Midbrain (tissue), 1 donor: ENCODE measurements around the gene EPOP.

Experiments
- DNase-seq: peaks from one replicate; lab custom pipeline; 2025; lab: John Stamatoyannopoulos, UW

EPOP gene

DNA sequence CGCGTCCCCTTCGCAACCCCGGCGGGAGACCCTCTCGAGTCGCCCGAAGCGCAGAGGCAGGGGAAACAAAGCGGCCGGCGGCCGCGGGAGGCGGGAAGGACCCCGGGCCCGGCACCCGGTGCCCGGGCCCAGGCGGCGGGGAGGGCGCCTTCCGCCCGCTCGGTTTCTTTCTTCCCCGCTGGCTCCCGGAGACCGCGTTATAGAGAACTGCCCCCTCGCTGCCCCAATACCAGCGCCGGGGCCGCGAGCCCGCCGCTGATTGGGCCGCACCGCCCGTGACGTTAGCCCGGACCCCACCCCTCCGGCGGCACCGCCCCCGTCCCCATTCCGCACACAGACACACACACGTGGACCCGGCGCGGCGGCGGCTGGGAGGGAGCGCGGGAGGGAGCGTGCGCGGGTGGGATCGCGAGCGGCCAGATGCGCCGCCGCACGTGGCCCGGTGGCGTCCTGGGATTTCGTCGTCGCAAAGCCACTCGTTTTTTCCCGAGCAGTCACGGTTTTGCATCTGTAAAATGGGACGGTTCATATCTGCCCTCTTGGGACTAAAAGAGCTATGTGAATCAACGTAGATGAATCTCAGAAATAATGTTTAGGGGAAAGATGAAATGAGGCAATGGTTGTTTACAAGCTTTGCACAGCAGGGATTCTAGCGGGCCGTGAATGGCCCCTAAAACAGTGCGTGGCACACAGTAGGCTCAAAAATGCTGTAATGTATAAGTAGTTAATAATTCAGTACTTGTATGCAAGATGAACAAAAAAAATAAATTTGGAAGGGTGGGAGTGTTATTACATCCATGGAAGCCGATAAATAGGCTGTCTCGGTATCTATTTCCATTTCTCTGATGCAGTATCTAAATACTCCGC lies at the start of gene EPOP:
Gene EPOP (minus strand): TSS at position 209 of the 867 bp plus-strand sequence. CDS start 462 bp downstream, outside the sequence.
- DNase-seq: peak; percentile 85

DNA sequence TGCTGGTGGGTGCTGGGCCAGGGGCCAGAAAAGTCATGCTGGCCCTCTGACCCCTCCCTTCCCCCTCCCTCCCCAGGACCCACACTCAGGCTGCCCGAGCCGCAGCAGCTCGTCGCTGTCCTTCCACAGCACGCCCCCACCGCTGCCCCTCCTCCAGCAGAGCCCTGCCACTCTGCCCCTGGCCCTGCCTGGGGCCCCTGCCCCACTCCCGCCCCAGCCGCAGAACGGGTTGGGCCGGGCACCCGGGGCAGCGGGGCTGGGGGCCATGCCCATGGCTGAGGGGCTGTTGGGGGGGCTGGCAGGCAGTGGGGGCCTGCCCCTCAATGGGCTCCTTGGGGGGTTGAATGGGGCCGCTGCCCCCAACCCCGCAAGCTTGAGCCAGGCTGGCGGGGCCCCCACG lies 47.0 kb upstream of the EPOP start:
- DNase-seq: no peak

DNA sequence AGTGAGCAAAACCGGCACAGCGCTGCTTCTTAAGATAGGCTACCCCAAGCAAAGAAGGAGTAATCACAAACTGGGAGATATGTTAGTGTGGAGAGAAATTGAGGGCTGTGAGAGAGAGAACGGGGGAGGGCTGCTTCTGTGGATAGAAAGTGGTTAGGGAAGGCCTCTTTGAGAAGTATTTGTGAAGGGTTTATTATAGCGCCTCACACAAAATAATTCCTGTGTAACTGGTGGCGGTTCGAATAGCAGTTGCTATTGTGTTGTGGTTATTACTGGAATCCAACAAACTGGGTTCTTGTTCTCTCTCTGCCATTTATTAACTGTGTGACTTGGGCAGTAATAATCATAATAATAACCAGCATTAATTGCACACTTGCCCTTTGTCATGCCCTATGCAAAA lies 46.2 kb upstream of the EPOP start:
- DNase-seq: no peak

DNA sequence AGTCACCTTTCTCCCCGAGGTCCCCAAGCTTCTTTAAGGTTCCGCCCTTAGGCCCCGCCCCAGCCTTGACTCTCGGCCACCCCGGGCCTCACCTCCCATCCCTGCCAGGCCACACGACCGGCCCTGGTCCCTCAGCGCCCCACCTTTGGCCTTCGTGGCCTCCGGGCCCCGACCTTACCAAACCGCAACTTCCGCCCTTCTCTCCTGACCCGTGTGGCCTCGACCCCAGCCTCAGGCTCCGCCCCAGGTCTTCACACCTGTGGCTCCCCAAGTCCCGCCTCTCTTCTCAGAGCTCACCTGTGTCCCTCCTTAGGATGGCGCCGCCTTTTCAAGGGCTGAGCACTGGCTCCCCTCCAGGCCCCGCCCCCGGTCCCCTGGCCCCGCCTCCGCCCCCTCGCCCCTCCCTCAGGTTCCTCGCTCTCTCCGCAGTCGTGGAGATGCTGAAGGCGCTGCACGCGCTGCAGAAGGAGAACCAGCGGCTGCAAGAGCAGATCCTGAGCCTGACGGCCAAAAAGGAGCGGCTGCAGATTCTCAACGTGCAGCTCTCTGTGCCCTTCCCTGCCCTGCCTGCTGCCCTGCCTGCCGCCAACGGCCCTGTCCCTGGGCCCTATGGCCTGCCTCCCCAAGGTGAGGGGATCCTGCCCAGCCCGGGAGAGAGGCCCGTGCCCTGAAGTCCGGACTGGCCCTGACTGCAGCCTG lies 45.3 kb upstream of the EPOP start:
- no peak for DNase-seq

DNA sequence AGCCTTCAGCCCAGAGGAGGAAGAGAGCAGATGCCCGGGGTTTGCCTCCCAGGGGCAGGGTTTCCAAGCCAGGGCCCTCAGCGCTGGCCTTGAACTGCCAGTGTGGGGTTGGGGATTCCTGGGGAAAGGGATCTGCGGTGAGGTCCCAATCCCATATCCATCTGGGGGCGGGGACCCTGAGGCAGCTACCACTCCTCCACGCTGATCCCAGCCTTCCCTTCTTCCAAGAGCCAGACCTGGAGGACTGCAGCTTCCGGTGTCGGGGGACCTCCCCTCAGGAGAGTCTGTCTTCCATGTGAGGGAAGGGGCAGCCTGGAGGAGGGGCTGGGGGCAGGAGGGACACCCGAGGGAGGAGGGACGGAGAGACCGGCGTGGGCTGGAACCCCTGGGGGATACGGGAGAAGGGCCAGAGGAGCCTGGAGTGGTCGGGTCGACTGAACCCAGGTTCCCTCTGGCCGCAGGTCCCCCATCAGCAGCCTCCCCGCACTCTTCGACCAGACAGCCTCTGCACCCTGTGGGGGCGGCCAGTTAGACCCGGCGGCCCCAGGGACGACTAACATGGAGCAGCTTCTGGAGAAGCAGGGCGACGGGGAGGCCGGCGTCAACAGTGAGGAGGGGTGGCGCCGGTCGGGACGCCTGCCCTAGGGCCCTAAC lies 44.7 kb upstream of the EPOP start:
- no peak for DNase-seq

DNA sequence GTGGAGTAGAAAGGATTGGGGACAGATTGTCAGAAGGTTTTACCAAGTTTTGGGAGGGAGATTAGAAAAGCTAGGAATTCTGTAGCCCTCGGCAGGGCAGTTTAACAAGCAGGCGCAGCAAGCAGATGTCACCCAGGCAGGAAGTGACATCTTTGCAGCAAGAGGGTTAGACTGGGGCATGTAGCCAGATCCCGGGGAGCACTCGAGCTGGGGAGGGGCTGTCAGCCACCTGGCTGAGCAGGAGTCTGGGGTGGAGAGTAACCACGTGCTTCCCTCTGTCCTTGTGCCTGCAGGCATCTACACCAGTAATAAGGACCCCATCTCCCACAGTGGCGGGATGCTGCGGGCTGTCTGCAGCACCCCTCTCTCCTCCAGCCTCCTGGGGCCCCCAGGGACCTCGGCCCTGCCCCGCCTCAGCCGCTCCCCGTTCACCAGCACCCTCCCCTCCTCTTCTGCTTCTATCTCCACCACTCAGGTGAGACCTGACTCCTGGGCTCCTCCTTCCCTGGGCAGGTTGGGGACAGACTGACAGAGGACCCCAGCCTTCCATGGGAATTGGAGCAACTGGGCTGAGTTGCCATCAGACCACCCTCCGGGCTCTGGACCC lies 42.5 kb upstream of the EPOP start:
- DNase-seq: no peak

DNA sequence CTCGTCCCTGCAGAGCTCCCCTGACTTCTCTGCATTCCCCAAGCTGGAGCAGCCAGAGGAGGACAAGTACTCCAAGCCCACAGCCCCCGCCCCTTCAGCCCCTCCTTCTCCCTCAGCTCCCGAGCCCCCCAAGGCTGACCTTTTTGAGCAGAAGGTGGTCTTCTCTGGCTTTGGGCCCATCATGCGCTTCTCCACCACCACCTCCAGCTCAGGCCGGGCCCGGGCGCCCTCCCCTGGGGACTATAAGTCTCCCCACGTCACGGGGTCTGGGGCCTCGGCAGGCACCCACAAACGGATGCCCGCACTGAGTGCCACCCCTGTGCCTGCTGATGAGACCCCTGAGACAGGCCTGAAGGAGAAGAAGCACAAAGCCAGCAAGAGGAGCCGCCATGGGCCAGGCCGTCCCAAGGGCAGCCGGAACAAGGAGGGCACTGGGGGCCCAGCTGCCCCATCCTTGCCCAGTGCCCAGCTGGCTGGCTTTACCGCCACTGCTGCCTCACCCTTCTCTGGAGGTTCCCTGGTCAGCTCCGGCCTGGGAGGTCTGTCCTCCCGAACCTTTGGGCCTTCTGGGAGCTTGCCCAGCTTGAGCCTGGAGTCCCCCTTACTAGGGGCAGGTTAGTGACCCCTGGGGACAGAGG lies 41.7 kb upstream of the EPOP start:
- DNase-seq: no peak

DNA sequence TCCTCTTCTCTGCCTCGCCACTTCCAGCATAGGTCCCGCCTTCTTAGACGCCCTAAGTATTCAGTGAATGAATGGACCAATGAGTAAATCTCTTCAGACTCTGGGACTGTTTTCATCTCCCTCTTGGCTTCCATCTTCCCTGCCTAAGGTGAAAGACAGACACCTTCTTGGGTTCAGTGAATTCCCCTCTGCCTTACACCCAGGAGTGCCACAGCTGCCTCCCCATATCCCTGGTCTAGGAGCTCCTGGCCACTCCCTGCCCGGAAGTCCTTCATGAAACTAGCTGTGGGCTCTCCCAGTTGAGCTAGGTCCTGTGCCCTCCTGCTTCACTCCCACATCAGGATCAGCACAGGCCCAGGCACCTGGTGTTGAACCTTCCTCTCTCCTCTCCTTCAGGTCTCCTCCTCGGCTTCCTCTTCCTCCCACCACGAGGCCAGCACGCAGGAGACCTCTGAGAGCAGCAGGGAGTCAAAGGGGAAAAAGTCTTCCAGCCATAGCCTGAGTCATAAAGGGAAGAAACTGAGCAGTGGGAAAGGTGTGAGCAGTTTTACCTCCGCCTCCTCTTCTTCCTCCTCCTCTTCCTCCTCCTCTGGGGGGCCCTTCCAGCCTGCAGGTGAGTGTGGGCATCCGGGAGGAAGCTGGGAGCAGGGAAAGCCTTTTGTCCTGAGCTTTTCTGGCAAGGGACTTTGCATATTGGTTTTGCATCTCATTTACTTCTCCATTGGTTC lies 40.6 kb upstream of the EPOP start:
- no peak for DNase-seq

DNA sequence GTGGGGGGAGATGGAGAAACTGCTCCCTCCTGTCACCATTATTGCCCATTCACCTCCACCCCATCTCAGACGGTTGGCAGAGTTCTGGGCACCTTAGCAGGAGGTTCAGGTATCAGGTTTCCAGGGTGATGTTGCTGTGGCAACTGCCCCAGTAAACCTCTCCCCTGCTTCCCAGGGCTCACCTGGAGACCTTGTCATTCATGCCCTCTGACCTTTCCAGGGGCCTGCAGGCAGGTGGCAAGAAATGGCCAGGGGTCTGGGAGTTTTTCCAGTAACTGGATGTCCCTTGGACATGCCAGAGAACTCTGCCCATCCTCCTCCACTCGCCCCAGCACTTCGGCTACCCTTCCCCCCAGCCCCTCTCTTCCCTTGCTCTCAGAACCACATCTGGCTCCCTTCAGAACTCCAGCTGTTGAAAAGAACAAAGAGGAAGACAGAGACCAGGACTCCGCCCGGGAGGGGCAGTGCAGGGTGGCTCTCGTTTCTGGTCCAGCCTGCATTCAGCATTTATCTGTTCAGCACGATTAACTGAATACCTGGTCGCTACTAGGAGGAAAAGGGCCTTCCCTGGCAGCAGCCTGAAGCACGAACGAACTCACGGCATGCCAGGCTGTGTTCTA lies 38.8 kb upstream of the EPOP start:
- DNase-seq: no peak

DNA sequence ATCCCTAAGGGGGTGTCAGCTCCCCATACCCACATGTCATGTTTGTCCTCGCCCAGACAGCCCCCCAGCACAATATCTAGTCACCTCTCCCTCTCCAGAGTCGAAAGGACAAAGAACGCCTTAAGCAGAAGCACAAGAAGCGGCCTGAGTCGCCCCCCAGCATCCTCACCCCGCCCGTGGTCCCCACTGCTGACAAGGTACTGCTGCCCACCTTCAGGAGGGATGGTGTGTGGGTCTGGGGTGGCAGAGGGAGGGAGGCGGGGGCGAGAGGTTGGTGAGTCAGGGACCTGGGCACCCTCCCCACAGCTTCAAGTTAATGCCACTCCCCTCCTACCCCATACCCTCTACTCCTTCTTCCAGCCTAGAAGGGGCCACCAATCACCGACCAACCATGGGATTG lies 37.8 kb upstream of the EPOP start:
- no peak for DNase-seq

DNA sequence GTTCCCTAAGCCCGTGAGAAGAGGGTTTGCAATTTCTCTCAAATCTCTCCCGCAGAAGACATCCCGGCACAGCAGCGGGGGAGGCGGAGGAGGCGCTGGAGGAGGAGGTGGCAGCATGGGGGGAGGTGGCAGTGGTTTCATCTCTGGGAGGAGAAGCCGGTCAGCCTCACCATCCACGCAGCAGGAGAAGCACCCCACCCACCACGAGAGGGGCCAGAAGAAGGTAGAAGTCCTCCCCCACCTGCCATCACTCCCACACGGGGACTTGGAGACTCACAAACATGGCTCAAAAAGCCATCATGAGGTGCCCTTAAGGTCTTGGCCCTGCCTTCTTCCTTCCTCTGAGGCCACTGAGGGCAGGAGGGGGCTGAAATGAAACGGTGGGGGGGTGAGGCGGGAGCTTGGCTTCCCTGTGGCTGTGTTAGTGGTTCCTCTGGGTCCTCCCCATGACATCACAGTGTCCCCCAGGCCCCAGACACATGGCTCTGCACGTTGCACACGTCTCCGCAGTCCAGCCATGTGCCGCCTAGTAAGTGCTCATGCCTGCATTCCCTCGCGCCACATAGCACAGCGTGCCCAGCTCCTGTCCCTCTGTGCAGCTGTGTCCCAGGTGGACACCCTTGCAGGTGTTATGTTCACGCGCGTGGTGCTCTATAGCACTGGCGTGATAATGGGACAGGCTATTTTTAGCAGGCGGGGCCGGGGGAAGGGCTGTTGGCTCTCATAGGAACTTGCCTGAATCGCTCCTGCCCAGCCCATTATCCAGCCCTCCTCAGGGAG lies 37.2 kb upstream of the EPOP start:
- no peak for DNase-seq

DNA sequence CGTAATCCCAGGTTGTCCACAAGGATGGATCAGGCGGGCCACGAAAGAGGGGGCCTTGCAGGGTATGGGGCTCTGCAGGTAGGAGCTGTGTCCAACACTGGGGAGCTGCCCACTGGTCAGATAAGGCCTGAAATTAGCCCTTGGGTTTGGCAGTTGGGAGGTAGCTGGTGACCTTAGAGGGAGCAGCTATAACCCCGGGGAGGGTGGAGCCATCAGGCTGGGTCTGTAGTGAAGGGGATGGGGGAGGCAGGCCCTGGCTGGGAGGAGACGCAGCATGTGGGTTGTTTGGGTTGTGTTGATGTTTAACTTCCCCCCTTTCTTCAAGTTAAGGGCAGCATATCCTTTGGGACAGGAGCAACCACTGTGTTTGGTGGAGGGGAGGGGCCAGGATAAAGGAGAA lies 36.2 kb upstream of the EPOP start:
- no peak for DNase-seq

DNA sequence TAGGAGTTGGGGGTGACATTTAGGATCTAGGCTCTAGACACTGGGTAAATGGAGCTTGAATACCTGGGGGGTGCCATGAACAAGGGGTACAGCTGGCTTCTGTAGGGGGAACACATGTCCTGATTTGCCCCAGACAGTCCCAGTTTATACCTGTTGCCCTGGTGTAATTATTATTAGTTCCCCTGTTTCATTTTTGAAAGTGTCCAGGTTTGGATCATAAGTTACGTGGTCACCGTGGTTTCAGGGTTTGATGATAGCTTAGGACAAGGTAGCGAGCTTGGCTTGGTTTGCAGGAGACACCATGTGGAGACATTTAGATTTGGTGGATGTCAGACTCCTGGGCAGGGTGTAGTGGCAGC lies 35.8 kb upstream of the EPOP start:
- DNase-seq: no peak

DNA sequence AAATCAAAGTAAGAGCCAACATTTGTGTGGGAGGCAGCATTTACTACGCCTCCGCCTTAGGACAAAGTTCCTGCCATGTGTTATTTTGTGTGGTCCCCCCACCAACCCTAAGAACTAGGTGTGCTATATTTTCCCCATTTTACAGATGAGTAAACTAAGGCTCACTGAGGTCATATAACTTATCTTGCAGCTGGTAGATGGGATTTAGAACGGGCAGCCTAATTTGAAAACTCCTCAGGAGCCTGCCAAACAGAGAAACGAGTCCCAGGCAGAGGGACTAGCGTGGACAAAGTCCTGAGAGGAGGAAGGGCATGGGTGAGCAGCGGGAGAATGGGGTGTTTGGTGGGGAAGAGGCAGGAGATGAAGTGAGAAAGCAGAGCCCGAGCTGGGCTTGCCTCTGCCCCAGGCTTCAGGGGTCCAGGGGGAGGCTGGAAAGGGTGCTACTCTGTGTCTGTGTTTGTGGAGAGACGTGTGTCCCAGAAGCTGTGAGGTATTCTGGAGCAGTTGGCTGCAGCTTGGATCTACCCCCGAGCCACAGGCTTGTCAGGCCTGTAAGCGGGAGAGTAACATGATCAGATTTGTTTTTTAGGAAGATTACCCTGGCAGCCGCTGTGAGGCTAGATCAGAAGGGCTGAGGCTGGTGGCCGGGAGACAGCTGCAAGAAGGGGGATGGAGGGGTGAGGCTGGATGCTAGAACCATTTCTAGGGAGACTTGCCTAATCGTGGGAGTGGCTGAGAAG lies 35.3 kb upstream of the EPOP start:
- no peak for DNase-seq

DNA sequence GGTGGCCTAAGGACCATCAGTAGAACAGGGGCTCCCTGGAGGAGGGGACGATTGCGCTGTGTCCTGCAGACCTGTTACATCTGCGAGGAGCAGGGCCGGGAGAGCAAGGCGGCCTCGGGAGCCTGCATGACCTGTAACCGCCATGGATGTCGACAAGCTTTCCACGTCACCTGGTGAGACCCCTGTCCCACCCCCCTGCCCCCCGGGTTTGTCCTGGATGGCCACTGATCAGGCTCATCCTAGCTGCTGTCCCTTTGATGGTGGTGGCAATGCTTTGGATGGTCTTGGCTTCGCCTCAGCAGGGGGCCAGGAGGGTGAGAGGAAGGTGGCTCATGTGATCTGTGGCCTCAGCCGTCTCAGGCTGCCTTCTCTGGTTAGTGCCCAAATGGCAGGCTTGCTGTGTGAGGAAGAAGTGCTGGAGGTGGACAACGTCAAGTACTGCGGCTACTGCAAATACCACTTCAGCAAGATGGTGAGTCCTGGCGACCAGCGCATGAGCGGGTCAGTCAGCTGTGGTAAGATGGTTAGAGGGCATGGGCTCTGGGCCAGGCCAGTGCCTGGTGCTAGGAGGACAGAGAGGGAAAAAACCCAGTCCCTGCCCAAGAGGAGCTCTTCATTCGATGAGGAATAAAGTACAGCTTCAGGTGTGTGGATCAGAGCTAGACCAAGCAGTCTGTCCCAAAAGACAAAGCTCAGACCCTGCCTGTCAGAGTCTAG lies 34.5 kb upstream of the EPOP start:
- DNase-seq: no peak

DNA sequence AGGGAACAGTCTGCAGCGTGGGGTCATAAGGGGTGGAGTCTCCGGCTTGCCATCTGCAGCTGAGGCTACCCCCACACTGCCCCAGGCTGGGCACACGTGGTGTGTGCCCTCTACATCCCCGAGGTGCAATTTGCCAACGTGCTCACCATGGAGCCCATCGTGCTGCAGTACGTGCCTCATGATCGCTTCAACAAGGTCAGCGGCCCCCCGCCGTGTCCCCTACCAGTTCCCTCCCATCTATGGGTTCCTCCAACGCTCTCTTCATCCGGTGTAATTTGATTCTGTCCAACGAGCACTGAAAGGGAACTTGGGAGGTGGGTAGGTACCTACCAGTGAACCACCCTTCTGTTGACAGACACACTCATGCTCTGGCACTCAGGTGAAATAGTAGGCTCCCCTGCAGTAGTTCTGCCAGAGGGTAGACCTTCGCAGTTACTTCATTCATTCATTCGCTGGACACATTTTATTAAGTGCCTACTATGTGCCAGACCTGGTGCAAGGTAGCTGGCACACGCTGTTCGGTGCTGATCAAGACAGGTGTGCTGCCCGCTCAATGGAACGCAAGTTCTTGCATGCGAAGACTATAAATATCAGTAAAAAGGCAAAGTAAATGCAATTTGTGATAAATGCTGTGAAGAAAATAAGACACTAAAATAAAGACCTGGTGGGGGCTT lies 33.1 kb upstream of the EPOP start:
- no peak for DNase-seq

DNA sequence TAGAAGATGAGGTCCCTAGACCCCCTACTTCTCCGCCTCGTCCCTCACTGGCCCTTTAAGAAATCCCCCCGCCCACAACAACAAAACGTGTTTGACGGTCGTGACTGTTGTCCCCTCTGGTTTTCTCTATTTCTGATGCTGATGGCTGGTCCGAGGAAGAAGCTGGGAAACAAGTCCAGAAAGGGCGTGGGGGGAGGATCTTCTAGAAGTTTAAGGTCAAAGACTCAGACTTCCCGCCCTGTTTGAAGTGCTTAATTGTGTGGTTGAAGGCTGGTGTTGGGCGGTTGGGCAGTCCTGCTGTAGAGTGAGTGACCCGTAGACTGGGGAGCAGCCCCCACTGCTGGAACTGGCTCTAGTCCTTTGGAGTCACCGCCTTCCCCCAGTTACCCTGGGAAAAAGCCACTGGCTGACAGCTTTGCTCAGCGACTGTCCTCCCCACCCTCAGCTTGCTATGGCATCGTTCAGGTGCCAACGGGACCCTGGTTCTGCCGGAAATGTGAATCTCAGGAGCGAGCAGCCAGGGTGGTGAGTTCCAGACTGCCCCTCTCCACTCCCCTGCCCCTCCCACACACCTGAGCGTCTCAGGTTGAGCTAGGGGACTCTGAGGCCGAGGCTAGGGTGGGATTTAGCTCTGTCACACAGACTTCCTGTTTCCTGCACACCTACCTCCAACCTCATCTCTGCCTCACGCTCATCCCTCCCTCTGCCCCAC lies 31.9 kb upstream of the EPOP start:
- DNase-seq: peak; percentile 28
